Brain microvascular endothelial cell (primary cell): ENCODE data around the gene EFCAB11.

Experiments used
- DNase-seq: peaks from one replicate; pipeline ENCODE4 v3.0.0-alpha.2; 2020
- H3K27ac ChIP-seq: fragments of 250-450 bp; sonication (Bioruptor Pico); 2 replicates; pipeline ENCODE4 v1.5.1; 2020; ENCODE audit warnings: mild to moderate bottlenecking, moderate library complexity
- H3K27me3 ChIP-seq: fragments of 250-450 bp; sonication (Bioruptor Pico); replicated peaks from 2 replicates; pipeline ENCODE4 v1.5.1; 2020; ENCODE audit warnings: mild to moderate bottlenecking
- H3K36me3 ChIP-seq: fragments of 250-450 bp; sonication (Bioruptor Pico); replicated peaks from 2 replicates; pipeline ENCODE4 v1.5.1; 2020; ENCODE audit warnings: mild to moderate bottlenecking
- H3K4me3 ChIP-seq: 2 replicates; pipeline ENCODE4 v1.5.1; 2011; ENCODE audit warnings: low read depth, mild to moderate bottlenecking, control low read depth, low read length, moderate library complexity
- CTCF ChIP-seq: IDR thresholded peaks from 2 replicates; pipeline ENCODE4 v1.5.1; 2011; ENCODE audit warnings: low read depth, mild to moderate bottlenecking, moderate library complexity, low read length, control low read depth, inconsistent platforms; ENCODE audit errors: missing control alignments
- in situ Hi-C: cut with HindIII; loops from 2 replicates; pipeline ENCODE4 v1.10.0; 2017; ENCODE audit warnings: low sequenced_read_pairs, low pct_ligation_motif_present

EFCAB11 gene

DNA sequence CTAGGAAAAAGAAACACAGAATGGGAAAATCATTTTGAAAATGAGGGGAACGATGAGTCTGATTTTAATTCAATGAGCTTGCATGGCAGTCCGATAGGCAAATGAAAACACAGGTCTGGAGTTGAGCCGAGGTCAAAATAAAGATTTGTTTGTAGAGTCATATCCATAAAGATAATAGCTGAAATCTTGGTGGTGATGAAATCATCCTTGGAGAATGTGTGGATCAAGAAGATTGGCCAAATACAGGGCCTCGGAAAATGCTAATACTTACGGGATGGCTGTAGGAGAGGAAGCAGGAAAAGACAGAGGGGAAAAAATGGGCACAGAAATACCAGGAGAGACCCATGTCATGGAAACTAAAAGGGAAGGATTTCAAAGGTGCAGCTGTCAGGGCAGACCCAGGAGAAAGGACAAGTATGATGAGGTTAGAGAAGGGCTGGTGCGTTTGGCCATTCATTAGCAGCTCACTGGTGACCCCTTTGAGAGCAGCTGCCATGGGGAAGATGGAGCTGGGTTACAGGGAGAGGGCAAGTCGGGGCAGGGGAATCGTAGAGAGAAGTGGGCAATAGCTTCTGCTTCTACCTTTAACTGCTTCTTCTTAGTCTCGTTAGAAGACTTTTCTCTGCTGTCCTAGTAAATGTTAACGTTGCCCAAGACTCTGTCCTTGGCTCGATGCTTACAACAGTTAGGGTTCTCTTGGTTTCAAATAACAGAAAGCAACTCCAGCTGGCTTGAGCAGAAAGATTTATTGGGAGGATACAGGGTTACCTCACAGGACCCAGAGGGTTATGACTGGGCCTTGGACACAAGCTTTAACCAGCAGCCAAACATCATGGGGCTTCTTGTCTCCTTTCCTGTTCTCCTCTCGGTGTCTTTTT lies 161.8 kb downstream of the EFCAB11 start:
- Histone ChIP-seq H3K27me3 (no peaks in the 10 kb centered on the region), H3K4me3 (no peak overlapping the region), H3K27ac (no peak overlapping the region), H3K36me3 (no peaks in the 10 kb centered on the region)
- TF ChIP-seq CTCF, result no peak
- peak; percentile 31 for DNase-seq
- in situ Hi-C loops, result no loop called here

GRCh38 chr14:89787525-89787924 lies 167.0 kb downstream of the EFCAB11 start:
- in situ Hi-C loops, result no loop called here
- DNase-seq, result peak; percentile 70
- TF ChIP-seq CTCF, result no peak
- Histone ChIP-seq H3K27ac (no peak overlapping the region), H3K27me3 (no peaks in the 10 kb centered on the region), H3K4me3 (no peak overlapping the region), H3K36me3 (no peaks in the 10 kb centered on the region)

- no peaks in the 10 kb centered on the region for H3K36me3 ChIP-seq
- no peak overlapping the region for H3K4me3 ChIP-seq
- DNase-seq, result no peak
- no peak for TF ChIP-seq CTCF
- H3K27me3 ChIP-seq, result no peaks in the 10 kb centered on the region
- no peak overlapping the region for H3K27ac ChIP-seq
- in situ Hi-C loops, result no loop called here
Observed at GRCh38 chr14:89781046-89781445, 173.5 kb downstream of the EFCAB11 start.

DNA sequence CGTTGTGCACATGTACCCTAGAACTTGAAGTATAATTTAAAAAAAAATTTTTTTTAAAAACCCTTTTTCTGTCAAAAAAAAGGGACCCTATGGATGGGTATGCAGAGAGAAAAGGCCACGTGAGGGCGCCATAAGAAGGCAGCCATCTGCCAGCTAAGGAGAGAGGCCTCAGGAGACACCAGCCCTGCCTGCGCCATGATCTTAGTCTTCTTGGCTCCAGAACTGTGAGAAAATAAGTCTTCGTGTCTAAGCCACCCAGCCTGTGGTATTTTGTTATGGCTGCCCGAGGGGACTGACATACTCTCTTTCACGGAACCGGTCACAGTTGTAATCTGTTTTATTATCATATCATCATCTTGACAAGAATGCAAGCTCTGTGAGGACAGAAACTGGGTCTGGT lies 174.8 kb downstream of the EFCAB11 start:
- no peak overlapping the region for H3K4me3 ChIP-seq
- in situ Hi-C loops, result no loop called here
- H3K36me3 ChIP-seq, result no peaks in the 10 kb centered on the region
- no peaks in the 10 kb centered on the region for H3K27me3 ChIP-seq
- no peak overlapping the region for H3K27ac ChIP-seq
- peak; percentile 22 for TF ChIP-seq CTCF
- no peak for DNase-seq

DNA sequence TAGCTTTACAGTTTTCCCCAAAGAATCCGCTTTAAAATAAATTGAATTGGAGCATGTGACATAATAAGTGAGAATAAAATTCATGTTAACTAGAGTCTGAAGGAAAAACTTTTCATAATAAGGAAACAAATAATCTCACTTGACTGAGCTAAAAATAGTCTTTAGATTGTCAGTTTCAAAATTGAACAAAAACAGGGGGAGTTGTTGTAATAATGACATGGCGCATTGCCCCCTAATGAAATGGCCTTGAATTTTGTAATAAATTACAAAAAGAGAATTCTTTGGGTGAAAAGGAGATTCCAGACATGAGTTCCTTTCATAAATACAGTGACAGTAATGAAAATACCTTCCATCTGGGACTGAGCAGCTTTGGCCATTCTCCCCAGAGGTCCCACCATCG lies 178.6 kb downstream of the EFCAB11 start:
- in situ Hi-C loops, result no loop called here
- DNase-seq, result no peak
- no peak overlapping the region for H3K4me3 ChIP-seq
- no peaks in the 10 kb centered on the region for H3K27me3 ChIP-seq
- no peak for TF ChIP-seq CTCF
- no peaks in the 10 kb centered on the region for H3K36me3 ChIP-seq
- H3K27ac ChIP-seq, result no peak overlapping the region

DNA sequence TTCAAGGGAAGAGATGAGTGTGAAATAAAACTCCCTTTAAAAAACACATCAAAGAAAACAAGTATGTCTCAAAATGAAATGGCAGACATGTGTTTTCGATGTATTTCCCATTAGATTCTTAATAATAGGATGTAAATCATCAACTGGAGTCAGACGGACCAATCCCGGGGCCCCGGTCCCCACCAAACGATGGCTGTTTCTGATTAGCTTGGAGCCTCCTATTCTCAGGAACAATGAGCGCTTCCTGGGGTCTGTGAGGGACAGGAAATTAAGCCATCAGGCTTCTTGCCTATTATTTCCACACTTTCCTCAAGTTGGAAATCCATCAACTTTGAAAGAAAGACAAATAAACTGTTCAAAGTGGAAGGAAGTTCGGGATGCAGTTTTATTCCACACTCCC lies 179.4 kb downstream of the EFCAB11 start:
- TF ChIP-seq CTCF, result no peak
- no peaks in the 10 kb centered on the region for H3K36me3 ChIP-seq
- no peak overlapping the region for H3K4me3 ChIP-seq
- no peak overlapping the region for H3K27ac ChIP-seq
- H3K27me3 ChIP-seq, result no peaks in the 10 kb centered on the region
- no peak for DNase-seq
- in situ Hi-C loops, result no loop called here
